WTC11 (cell line): ENCODE measurements around the gene C1orf56.

ENCODE experiments used
- CREB1 ChIP-seq: sonication (generic); formaldehyde crosslinking; IDR thresholded peaks from 2 replicates; pipeline ENCODE4 v1.8.0; 2023; ENCODE audit warnings: mild to moderate bottlenecking, missing genetic modification reagents
- CTCF ChIP-seq: fragments of 200-600 bp; IDR thresholded peaks from 2 replicates; pipeline ENCODE4 v1.8.0; 2022; ENCODE audit warnings: antibody characterized with exemption
- E2F4 ChIP-seq: sonication (generic); formaldehyde crosslinking; IDR thresholded peaks from 2 replicates; pipeline ENCODE4 v1.8.1; 2022; ENCODE audit warnings: low read depth, mild to moderate bottlenecking, moderate library complexity, missing genetic modification reagents, borderline replicate concordance
- ELF4 ChIP-seq: sonication (generic); formaldehyde crosslinking; IDR thresholded peaks from 2 replicates; pipeline ENCODE4 v1.8.1; 2022; ENCODE audit warnings: low read depth, mild to moderate bottlenecking, moderate library complexity, missing genetic modification reagents
- FOXP1 ChIP-seq: sonication (generic); formaldehyde crosslinking; IDR thresholded peaks from 2 replicates; pipeline ENCODE4 v1.8.0; 2022; ENCODE audit warnings: missing genetic modification reagents, mild to moderate bottlenecking, moderate library complexity, borderline replicate concordance
- JUN ChIP-seq: sonication (generic); formaldehyde crosslinking; IDR thresholded peaks from 2 replicates; pipeline ENCODE4 v1.8.0; 2023; ENCODE audit warnings: mild to moderate bottlenecking, missing genetic modification reagents
- MAX ChIP-seq: sonication (generic); formaldehyde crosslinking; IDR thresholded peaks from 2 replicates; pipeline ENCODE4 v1.8.0; 2022; ENCODE audit warnings: mild to moderate bottlenecking, missing genetic modification reagents
- TEAD4 ChIP-seq: sonication (generic); formaldehyde crosslinking; IDR thresholded peaks from 2 replicates; pipeline ENCODE4 v1.8.0; 2022; ENCODE audit warnings: mild to moderate bottlenecking, missing genetic modification reagents
- TP53 ChIP-seq: sonication (generic); formaldehyde crosslinking; IDR thresholded peaks from 2 replicates; pipeline ENCODE4 v1.8.1; 2023; ENCODE audit warnings: mild to moderate bottlenecking, missing genetic modification reagents

- TF ChIP-seq E2F4 (no peak), MAX (CRISPR knock-in tag) (no peak), CTCF (no peak), TP53 (CRISPR knock-in tag) (no peak), CREB1 (CRISPR knock-in tag) (no peak), FOXP1 (CRISPR knock-in tag) (no peak), TEAD4 (no peak), JUN (CRISPR knock-in tag) (no peak), ELF4 (CRISPR knock-in tag) (no peak)
Observed at GRCh38 chr1:151009674-151010345, 37.7 kb upstream of the C1orf56 start.
